GM12872 (cell line): Measurements from ENCODE around the gene DOCK2.

Experiments used
- TF ChIP-seq, protein P1 (sequence below): IDR thresholded peaks from 3 replicates; pipeline ENCODE4 v1.5.1; 2011; ENCODE audit warnings: low read depth, mild to moderate bottlenecking, low read length, moderate library complexity; ENCODE audit not compliant: insufficient read depth

Gene DOCK2

DNA sequence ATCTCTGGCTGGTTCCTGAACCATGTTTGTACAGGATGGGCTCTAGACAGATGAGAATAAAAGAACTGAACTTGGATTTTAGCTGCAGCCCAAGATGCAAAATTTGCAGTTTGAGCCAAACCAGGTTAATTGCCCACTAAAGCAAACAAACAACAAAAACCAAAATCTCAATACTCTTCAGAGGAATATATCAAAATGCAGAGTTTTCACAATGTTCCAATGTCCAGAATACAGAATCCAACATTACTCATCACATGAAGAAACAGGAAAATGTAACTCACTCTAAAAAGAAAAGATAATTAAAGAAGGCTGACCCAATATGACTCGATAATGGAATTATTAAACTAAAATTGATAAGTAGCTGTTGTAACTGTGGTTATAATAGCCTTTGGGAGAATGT, 489.0 kb downstream of the DOCK2 start:
- TF ChIP-seq, protein P1, sequence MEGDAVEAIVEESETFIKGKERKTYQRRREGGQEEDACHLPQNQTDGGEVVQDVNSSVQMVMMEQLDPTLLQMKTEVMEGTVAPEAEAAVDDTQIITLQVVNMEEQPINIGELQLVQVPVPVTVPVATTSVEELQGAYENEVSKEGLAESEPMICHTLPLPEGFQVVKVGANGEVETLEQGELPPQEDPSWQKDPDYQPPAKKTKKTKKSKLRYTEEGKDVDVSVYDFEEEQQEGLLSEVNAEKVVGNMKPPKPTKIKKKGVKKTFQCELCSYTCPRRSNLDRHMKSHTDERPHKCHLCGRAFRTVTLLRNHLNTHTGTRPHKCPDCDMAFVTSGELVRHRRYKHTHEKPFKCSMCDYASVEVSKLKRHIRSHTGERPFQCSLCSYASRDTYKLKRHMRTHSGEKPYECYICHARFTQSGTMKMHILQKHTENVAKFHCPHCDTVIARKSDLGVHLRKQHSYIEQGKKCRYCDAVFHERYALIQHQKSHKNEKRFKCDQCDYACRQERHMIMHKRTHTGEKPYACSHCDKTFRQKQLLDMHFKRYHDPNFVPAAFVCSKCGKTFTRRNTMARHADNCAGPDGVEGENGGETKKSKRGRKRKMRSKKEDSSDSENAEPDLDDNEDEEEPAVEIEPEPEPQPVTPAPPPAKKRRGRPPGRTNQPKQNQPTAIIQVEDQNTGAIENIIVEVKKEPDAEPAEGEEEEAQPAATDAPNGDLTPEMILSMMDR: no peak

DNA sequence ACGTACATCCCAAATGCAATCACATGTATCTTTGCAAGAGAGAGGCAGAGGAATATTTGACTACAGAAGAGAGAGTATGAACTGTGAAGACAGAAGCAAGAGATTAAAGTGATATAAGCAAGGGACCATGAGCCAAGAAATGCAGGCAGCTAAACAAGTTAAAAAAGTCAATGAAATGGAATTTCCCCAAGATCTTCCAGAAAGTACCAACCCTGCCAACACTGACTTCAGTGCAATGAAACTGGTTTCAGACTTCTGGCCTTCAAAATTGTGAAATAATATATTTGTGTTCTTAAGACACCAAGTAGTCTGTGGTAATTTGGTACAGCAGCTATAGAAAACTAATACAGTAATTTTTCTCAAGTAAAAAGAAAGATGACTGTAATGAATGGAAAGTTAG, 489.6 kb downstream of the DOCK2 start:
- TF ChIP-seq, protein P1: no peak

DNA sequence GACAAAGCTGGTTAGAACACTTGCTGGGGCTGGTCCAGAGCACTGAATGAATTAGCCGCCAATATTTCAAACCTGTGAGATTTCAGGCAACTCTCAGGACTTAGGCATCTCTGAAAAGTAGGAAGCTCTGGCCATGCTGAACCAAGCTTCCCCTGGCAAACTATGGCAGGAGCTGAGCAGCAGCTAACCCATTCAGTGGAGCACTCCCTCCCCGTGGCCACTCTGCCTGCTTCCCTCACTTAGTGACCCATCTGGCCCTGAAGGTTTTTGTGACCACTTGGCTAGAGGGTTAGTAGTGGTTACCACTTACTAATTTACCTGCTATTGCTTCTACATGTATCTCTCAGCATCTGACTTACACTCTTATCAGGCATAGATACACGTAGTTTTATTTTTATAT, 494.2 kb downstream of the DOCK2 start:
- TF ChIP-seq, protein P1: no peak

DNA sequence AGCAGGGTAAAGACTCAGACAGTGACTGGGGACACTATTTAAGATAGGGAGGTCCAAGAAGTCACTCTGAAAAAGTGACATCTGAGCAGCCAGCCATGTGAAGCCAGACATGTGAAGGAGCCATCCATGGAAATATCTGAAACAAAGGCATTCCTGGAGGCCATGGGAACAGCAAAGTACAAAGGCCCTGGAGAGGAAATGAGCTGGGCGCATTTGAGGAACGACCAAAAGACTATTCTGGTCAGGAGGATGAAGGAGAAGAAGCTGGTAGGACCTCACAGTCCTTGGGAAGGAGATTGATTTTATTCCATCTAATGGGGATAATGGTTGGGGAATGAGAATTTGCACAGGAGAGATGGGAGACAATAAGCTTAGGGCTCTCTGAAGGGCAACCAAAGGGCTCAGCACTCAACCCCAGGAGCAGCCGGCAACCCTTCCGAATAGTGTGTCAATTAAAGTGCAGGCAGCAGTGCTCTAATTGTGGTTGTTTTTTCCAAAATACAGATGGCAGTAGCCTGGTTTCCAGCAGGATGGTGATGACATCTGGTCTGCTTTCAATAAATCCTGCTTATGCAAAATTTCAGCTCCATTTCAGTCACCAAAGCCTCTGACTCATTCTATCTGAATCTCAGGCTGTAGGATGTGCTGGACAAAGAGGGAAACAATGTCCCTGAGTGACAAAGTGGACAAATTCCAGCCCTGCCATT, 495.3 kb downstream of the DOCK2 start:
- TF ChIP-seq, protein P1: no peak
